B cell (primary cell): ENCODE measurements around the gene BACH2. TPM values are rescaled to one million over a fixed set of nuclear protein-coding genes. Genes with fewer than 3 reads are reported as not detected.

ENCODE experiments used
- ATAC-seq: fragments of 200-7000 bp; cut with Tn5 transposase; one replicate; pipeline ENCODE4 v1.10.0; 2021; ENCODE audit warnings: low read depth, mild to moderate bottlenecking, moderate number of reproducible peaks, moderate library complexity
- CTCF ChIA-PET: fragments of 350-600 bp; sonication (Branson Sonifier 250); formaldehyde crosslinking; loops from one replicate; lab custom pipeline; 2021; ENCODE audit warnings: antibody characterized with exemption, inconsistent platforms; lab: Charles Lee
- POLR2A ChIA-PET: fragments of 350-600 bp; sonication (Branson Sonifier 250); formaldehyde crosslinking; loops from one replicate; lab custom pipeline; 2021; ENCODE audit warnings: antibody characterized with exemption; lab: Charles Lee
- DNase-seq: peaks from one replicate; pipeline ENCODE4 v3.0.0; 2013
- H2AFZ ChIP-seq: 2 replicates; pipeline ENCODE4 v1.6.1; 2012; ENCODE audit warnings: mild to moderate bottlenecking, low read depth, low read length; ENCODE audit not compliant: insufficient read depth, poor library complexity, severe bottlenecking
- H3K27ac ChIP-seq, 2 donors: 1 replicate in 1 of 2; 2 replicates in 1 of 2; pipeline ENCODE4 v1.5.1; 2012 to 2013; ENCODE audit warnings: low read length in 2 of 2, mild to moderate bottlenecking in 2 of 2, moderate library complexity in 1 of 2
- H3K27me3 ChIP-seq, 4 experiments: fragments of 200-600 bp in 1 of 4; sonication (generic) in 1 of 4; replicated peaks in 1 of 4; 1 replicate in 2 of 4; 2 replicates in 2 of 4; pipeline versions ENCODE4 v1.6.1 to v1.7.0; 2013 to 2016; ENCODE audit warnings: low read length in 3 of 4, mild to moderate bottlenecking in 2 of 4, mixed read lengths in 1 of 4, moderate library complexity in 1 of 4; ENCODE audit not compliant: insufficient read depth in 4 of 4, control insufficient read depth in 3 of 4; ENCODE audit errors: control extremely low read depth in 1 of 4
- H3K36me3 ChIP-seq, 2 experiments: replicated peaks in 1 of 2; 1 replicate in 1 of 2; 2 replicates in 1 of 2; pipeline versions ENCODE4 v1.6.1 to v1.7.1; 2013; ENCODE audit warnings: low read length in 1 of 2; ENCODE audit not compliant: insufficient read depth in 2 of 2, control insufficient read depth in 1 of 2; ENCODE audit errors: control extremely low read depth in 1 of 2, extremely low read depth in 1 of 2
- H3K4me1 ChIP-seq, 2 donors: fragments of 200-600 bp in 1 of 2; sonication (generic) in 1 of 2; 1 replicate in 1 of 2; 2 replicates in 1 of 2; pipeline versions ENCODE4 v1.5.1 to v1.6.1; 2013 to 2017; ENCODE audit warnings: low read length in 2 of 2; ENCODE audit not compliant: control insufficient read depth in 2 of 2, insufficient read depth in 2 of 2
- H3K4me2 ChIP-seq: replicated peaks from 2 replicates; pipeline ENCODE3; 2012; ENCODE audit warnings: mild to moderate bottlenecking, low read depth, low read length; ENCODE audit not compliant: poor library complexity, severe bottlenecking
- H3K4me3 ChIP-seq, 5 experiments: fragments of 200-600 bp in 1 of 5; sonication (generic) in 1 of 5; 1 replicate in 3 of 5; 2 replicates in 2 of 5; pipeline versions ENCODE4 v1.5.1 to v1.7.0; 2011 to 2016; ENCODE audit warnings: low read length in 4 of 5, mild to moderate bottlenecking in 4 of 5, low read depth in 2 of 5, control low read depth in 1 of 5, moderate library complexity in 1 of 5; ENCODE audit not compliant: insufficient read depth in 1 of 5; ENCODE audit errors: control extremely low read depth in 1 of 5, extremely low read depth in 1 of 5
- H3K79me2 ChIP-seq: fragments of 200-600 bp; sonication (generic); one replicate; pipeline ENCODE4 v1.6.0; 2016; ENCODE audit warnings: low read length; ENCODE audit not compliant: control insufficient read depth, insufficient read depth
- H3K9ac ChIP-seq: fragments of 200-600 bp; sonication (generic); 2 replicates; pipeline ENCODE4 v1.6.1; 2017; ENCODE audit warnings: mild to moderate bottlenecking, low read length, moderate library complexity
- H3K9me3 ChIP-seq, 3 donors: one replicate each; pipeline versions ENCODE4 v1.6.1 to v1.7.1; 2013; ENCODE audit warnings: low read length in 2 of 3; ENCODE audit not compliant: control insufficient read depth in 2 of 3, insufficient read depth in 1 of 3; ENCODE audit errors: control extremely low read depth in 1 of 3
- H4K20me1 ChIP-seq: 2 replicates; pipeline ENCODE4 v1.6.0; 2012; ENCODE audit warnings: mild to moderate bottlenecking, low read length; ENCODE audit not compliant: insufficient read depth, control insufficient read depth, poor library complexity, severe bottlenecking
- H3K27ac Mint-ChIP-seq: one replicate; pipeline ENCODE4 v1.8.0; 2021; ENCODE audit warnings: mixed read lengths
- H3K27me3 Mint-ChIP-seq: one replicate; pipeline ENCODE4 v1.8.0; 2021; ENCODE audit warnings: mixed read lengths
- H3K4me1 Mint-ChIP-seq: one replicate; pipeline ENCODE4 v1.8.0; 2021; ENCODE audit warnings: mixed read lengths
- H3K4me3 Mint-ChIP-seq: one replicate; pipeline ENCODE4 v1.8.0; 2021; ENCODE audit warnings: mixed read lengths
- H3K9me3 Mint-ChIP-seq: one replicate; pipeline ENCODE4 v1.8.0; 2022; ENCODE audit warnings: mixed read lengths; ENCODE audit not compliant: insufficient read depth
- CTCF ChIP-seq: fragments of 200-600 bp; IDR thresholded peaks from one replicate; pipeline ENCODE4 v1.8.0; 2022; ENCODE audit warnings: antibody characterized with exemption, mild to moderate bottlenecking
- EZH2 ChIP-seq: IDR thresholded peaks from 2 replicates; pipeline ENCODE4 v1.6.1; 2012; ENCODE audit warnings: borderline replicate concordance, low read depth, mild to moderate bottlenecking, moderate library complexity, low read length; ENCODE audit not compliant: insufficient read depth, poor library complexity, severe bottlenecking
- WGBS: methylation state at CpG from one replicate; pipeline ENCODE4 v1.1.5; 2013; ENCODE audit warnings: missing lambda C conversion rate; ENCODE audit not compliant: insufficient coverage; 5-methylcytosine and 5-hydroxymethylcytosine counted together
- intact Hi-C: fragments of 100-400 bp; cut with micrococcal nuclease; formaldehyde crosslinking; loops from one replicate; pipeline ENCODE4 v1.10.0; 2022
- polyA plus RNA-seq: library from polyadenylated mRNA; depleted of rRNA; stranded (reverse); fragments of >200 nt; gene quantifications from 2 replicates; pipeline ENCODE4 v1.2.3, GENCODE V29; 2012
- total RNA-seq, 2 donors: library from RNA; stranded (reverse); fragments of 120-200 nt in 1 of 2; gene quantifications; 1 replicate in 1 of 2; 2 replicates in 1 of 2; pipeline versions ENCODE4 v1.2.3 to v1.2.4, GENCODE V29; 2013 to 2022

BACH2 gene
- total and polyA plus RNA-seq, 2 donors (not counting 1 experiment from before 2014, with no cell fraction given) = 41.1 to 235 TPM

GRCh38 chr6:89984926-89985750, 311.5 kb downstream of the BACH2 start:
- no peak overlapping the region for H3K4me2 ChIP-seq
- no peaks in the 10 kb centered on the region for H3K27me3 ChIP-seq
- intact Hi-C loops = no loop called here
- peaks cover 81% of the 10 kb centered on the region for H3K79me2 ChIP-seq
- Mint-ChIP-seq H3K4me1 (peaks cover 16% of the 10 kb centered on the region), H3K27me3 (no peaks in the 10 kb centered on the region), H3K27ac (peak overlapping the region; percentile 32), H3K4me3 (no peak overlapping the region), H3K9me3 (no peaks in the 10 kb centered on the region)
- H3K4me3 ChIP-seq = no peak overlapping the region
- ChIA-PET POLR2A (interaction anchor here (0.5 to 0.6 kb wide), 2 partner anchors 55 to 75 kb away, joined by 3 to 4 read pairs; no protein-coding TSS in a partner anchor), CTCF (interaction anchor here (0.9 to 3.2 kb wide), 2 partner anchors 233 to 493 kb away, joined by 4 to 13 read pairs; no protein-coding TSS in a partner anchor)
- H3K9ac ChIP-seq = no peak overlapping the region
- 53% methylated on average over 6 of the region's 12 CpGs for WGBS
- peak overlapping the region in 1 of 2 donors; percentile 52 for H3K27ac ChIP-seq
- TF ChIP-seq EZH2 = no peak
- TF ChIP-seq CTCF = no peak
- no peak overlapping the region for H2AFZ ChIP-seq
- DNase-seq (no peak), ATAC-seq (no peak)
- H3K9me3 ChIP-seq = no peaks in the 10 kb centered on the region
- H4K20me1 ChIP-seq = peaks cover 71% of the 10 kb centered on the region
- H3K4me1 ChIP-seq = peaks cover 0 to 3% of the 10 kb centered on the region in 2 donors
- peaks cover under 1 to 79% of the 10 kb centered on the region in 2 experiments for H3K36me3 ChIP-seq

- no peaks in the 10 kb centered on the region for H3K9me3 Mint-ChIP-seq
- H3K79me2 ChIP-seq = peaks cover 62% of the 10 kb centered on the region
- H3K27me3 ChIP-seq = no peaks in the 10 kb centered on the region
- TF ChIP-seq EZH2 (no peak), CTCF (no peak)
- intact Hi-C loops = no loop called here
- no peak overlapping the region for H3K9ac ChIP-seq
- H4K20me1 ChIP-seq = peaks cover 71% of the 10 kb centered on the region
- no peaks in the 10 kb centered on the region for H3K27me3 Mint-ChIP-seq
- H3K27ac ChIP-seq = no peak overlapping the region
- H3K4me3 ChIP-seq = no peak overlapping the region
- ChIA-PET POLR2A (interaction anchor here (0.7 to 0.8 kb wide), 2 partner anchors 36 to 464 kb away, joined by 3 to 4 read pairs; no protein-coding TSS in a partner anchor), CTCF (interaction anchor here (0.6 kb wide), 1 partner anchor 212 kb away, joined by 3 read pairs; no protein-coding TSS in a partner anchor)
- no peak overlapping the region for H2AFZ ChIP-seq
- H3K4me3 Mint-ChIP-seq = no peak overlapping the region
- H3K27ac Mint-ChIP-seq = peak overlapping the region; percentile 78
- peaks cover 0 to 56% of the 10 kb centered on the region in 2 experiments for H3K36me3 ChIP-seq
- peaks cover 5% of the 10 kb centered on the region for H3K4me1 Mint-ChIP-seq
- ATAC-seq = no peak
- no peaks in the 10 kb centered on the region for H3K9me3 ChIP-seq
- H3K4me1 ChIP-seq = no peaks in the 10 kb centered on the region
- no peak for DNase-seq
- H3K4me2 ChIP-seq = no peak overlapping the region
Measured at GRCh38 chr6:89980353-89980752, 316.3 kb downstream of the BACH2 start.
